Mesenchymal stem cell (in vitro differentiated cells and primary cell): ENCODE results near the gene RAD21L1.

Source experiments
- DNase-seq: peaks from one replicate; pipeline ENCODE4 v3.0.0-alpha.2; 2013
- H2AFZ ChIP-seq: one replicate; pipeline ENCODE4 v1.6.1; 2013; ENCODE audit warnings: low read depth, mild to moderate bottlenecking, control low read depth, inconsistent platforms, low read length, moderate library complexity
- H2AK5ac ChIP-seq: 2 replicates; pipeline ENCODE4 v1.6.1; 2013; ENCODE audit warnings: low read length, moderate library complexity, mild to moderate bottlenecking, inconsistent platforms; ENCODE audit not compliant: severe bottlenecking
- H2BK120ac ChIP-seq: one replicate; pipeline ENCODE4 v1.6.1; 2013; ENCODE audit warnings: low read depth, mild to moderate bottlenecking, inconsistent platforms, low read length, moderate library complexity
- H2BK12ac ChIP-seq, 2 experiments: one replicate each; pipeline ENCODE4 v1.6.1; 2013; ENCODE audit warnings: inconsistent platforms in 2 of 2, low read length in 2 of 2, mild to moderate bottlenecking in 2 of 2, moderate library complexity in 2 of 2, control low read depth in 1 of 2
- H2BK15ac ChIP-seq: one replicate; pipeline ENCODE4 v1.6.1; 2013; ENCODE audit warnings: mild to moderate bottlenecking, low read depth, inconsistent platforms; ENCODE audit not compliant: poor library complexity, severe bottlenecking
- H2BK5ac ChIP-seq: 2 replicates; pipeline ENCODE4 v1.6.1; 2013; ENCODE audit warnings: low read depth, mild to moderate bottlenecking, low read length, control low read depth, inconsistent platforms; ENCODE audit not compliant: poor library complexity, severe bottlenecking
- H3K14ac ChIP-seq, 2 experiments: one replicate each; pipeline ENCODE4 v1.6.1; 2013; ENCODE audit warnings: inconsistent platforms in 2 of 2, low read length in 2 of 2, control low read depth in 1 of 2, mild to moderate bottlenecking in 1 of 2, moderate library complexity in 1 of 2
- H3K18ac ChIP-seq, 2 experiments: one replicate each; pipeline ENCODE4 v1.6.1; 2013; ENCODE audit warnings: inconsistent platforms in 2 of 2, low read length in 2 of 2, control low read depth in 1 of 2, low read depth in 1 of 2, mild to moderate bottlenecking in 1 of 2
- H3K23ac ChIP-seq, 2 experiments: one replicate each; pipeline ENCODE4 v1.6.1; 2013; ENCODE audit warnings: inconsistent platforms in 2 of 2, low read length in 2 of 2, mild to moderate bottlenecking in 2 of 2, moderate library complexity in 2 of 2, control low read depth in 1 of 2
- H3K27ac ChIP-seq: 2 replicates; pipeline ENCODE4 v1.5.1; 2013; ENCODE audit warnings: mild to moderate bottlenecking, moderate library complexity, low read length, control low read depth, inconsistent platforms; ENCODE audit not compliant: poor library complexity, severe bottlenecking
- H3K27me3 ChIP-seq, 2 experiments: 2 replicates each; pipeline versions ENCODE4 v1.6.1 to v1.7.0; 2013; ENCODE audit warnings: low read length in 2 of 2, mild to moderate bottlenecking in 2 of 2, moderate library complexity in 2 of 2, control low read depth in 1 of 2, inconsistent platforms in 1 of 2; ENCODE audit not compliant: control insufficient read depth in 1 of 2, insufficient read depth in 1 of 2
- H3K36me3 ChIP-seq, 2 experiments: 2 replicates each; pipeline versions ENCODE4 v1.6.1 to v1.7.0; 2013; ENCODE audit warnings: low read length in 2 of 2, control low read depth in 1 of 2, inconsistent platforms in 1 of 2, low read depth in 1 of 2, mild to moderate bottlenecking in 1 of 2; ENCODE audit not compliant: insufficient read depth in 2 of 2, control insufficient read depth in 1 of 2
- H3K4ac ChIP-seq, 2 experiments: one replicate each; pipeline ENCODE4 v1.6.1; 2013; ENCODE audit warnings: inconsistent platforms in 2 of 2, low read length in 2 of 2, mild to moderate bottlenecking in 2 of 2, moderate library complexity in 2 of 2, control low read depth in 1 of 2, low read depth in 1 of 2
- H3K4me1 ChIP-seq: 2 replicates; pipeline ENCODE4 v1.6.1; 2013; ENCODE audit warnings: low read depth, low read length, control low read depth; ENCODE audit not compliant: control insufficient read depth, insufficient read depth
- H3K4me2 ChIP-seq: 2 replicates; pipeline ENCODE4 v1.6.1; 2013; ENCODE audit warnings: low read length, mild to moderate bottlenecking, inconsistent platforms; ENCODE audit not compliant: poor library complexity, severe bottlenecking
- H3K4me3 ChIP-seq, 2 experiments: 2 replicates each; pipeline versions ENCODE4 v1.5.1 to v1.7.0; 2013; ENCODE audit warnings: low read length in 2 of 2, mild to moderate bottlenecking in 2 of 2, control low read depth in 1 of 2, low read depth in 1 of 2; ENCODE audit not compliant: insufficient read depth in 1 of 2
- H3K79me1 ChIP-seq: replicated peaks from 2 replicates; pipeline ENCODE4 v1.6.1; 2013; ENCODE audit warnings: mild to moderate bottlenecking, control low read depth, low read length, inconsistent platforms; ENCODE audit not compliant: poor library complexity, severe bottlenecking
- H3K9ac ChIP-seq: 2 replicates; pipeline ENCODE4 v1.7.0; 2013; ENCODE audit warnings: mild to moderate bottlenecking, low read length, moderate library complexity
- H3K9me3 ChIP-seq: 2 replicates; pipeline ENCODE4 v1.7.0; 2013; ENCODE audit warnings: mild to moderate bottlenecking, low read length; ENCODE audit not compliant: control insufficient read depth
- H4K8ac ChIP-seq: one replicate; pipeline ENCODE4 v1.6.1; 2013; ENCODE audit warnings: inconsistent platforms, mild to moderate bottlenecking, low read length, moderate library complexity
- H4K91ac ChIP-seq: one replicate; pipeline ENCODE4 v1.6.1; 2013; ENCODE audit warnings: mild to moderate bottlenecking, low read length, inconsistent platforms
- WGBS: methylation state at CpG from one replicate; pipeline ENCODE4 v1.1.7; 2013; ENCODE audit warnings: mixed read lengths; 5-methylcytosine and 5-hydroxymethylcytosine counted together

Gene RAD21L1

GRCh38 chr20:1206366-1207148, 19.3 kb upstream of the RAD21L1 start:
- Histone ChIP-seq H2BK120ac (no peak overlapping the region), H3K9ac (no peak overlapping the region), H3K9me3 (no peaks in the 10 kb centered on the region), H2AK5ac (no peak overlapping the region), H3K4me2 (no peak overlapping the region), H3K14ac (peak overlapping the region in 1 of 2 experiments; percentile 62), H3K79me1 (no peaks in the 10 kb centered on the region), H3K27me3 (peaks cover 49 to 59% of the 10 kb centered on the region in 2 experiments), H4K91ac (no peak overlapping the region), H2BK15ac (no peak overlapping the region), H2BK5ac (no peak overlapping the region), H4K8ac (no peak overlapping the region), H3K27ac (no peak overlapping the region), H3K18ac (no peak overlapping the region), H3K36me3 (no peaks in the 10 kb centered on the region), H2BK12ac (peak overlapping the region in 1 of 2 experiments; percentile 30), H3K4me1 (no peaks in the 10 kb centered on the region), H3K23ac (no peak overlapping the region), H3K4me3 (peak overlapping the region in 1 of 2 experiments; percentile 59), H3K4ac (no peak overlapping the region), H2AFZ (no peak overlapping the region)
- peak; percentile 43 for DNase-seq
- 92% methylated on average over 16 of the region's 19 CpGs for WGBS

DNA sequence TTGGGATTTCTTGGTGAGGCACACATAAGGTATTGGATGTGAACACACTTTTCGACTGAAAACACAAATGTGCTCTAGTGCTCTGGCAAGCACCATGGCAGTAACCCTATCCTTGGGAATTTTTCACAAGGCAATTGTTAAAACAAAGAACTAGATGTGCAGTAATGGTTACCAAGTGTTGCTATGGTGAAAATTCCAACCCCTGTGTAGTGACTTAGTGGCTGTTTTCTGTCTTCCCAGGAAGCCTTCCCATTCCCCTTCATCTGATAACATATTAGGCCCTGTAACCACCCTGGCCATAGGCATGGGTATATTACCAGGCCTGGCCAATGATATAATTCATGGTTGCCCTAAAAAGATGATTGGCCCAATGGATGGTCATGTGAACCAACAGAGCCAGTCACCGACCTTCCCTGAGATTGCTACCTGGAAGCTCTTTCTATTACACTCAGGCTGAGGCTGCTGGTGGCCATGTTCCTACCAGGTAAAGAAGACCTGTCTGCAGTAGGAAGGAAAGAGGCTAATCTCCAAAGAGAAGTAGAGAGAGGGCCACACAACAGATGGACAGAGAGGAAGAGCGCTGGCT, 18.5 kb upstream of the RAD21L1 start:
- Histone ChIP-seq H3K27ac (no peak overlapping the region), H2BK12ac (no peak overlapping the region), H3K14ac (no peak overlapping the region), H3K4me2 (no peak overlapping the region), H4K8ac (no peak overlapping the region), H2BK5ac (no peak overlapping the region), H3K18ac (no peak overlapping the region), H2BK120ac (no peak overlapping the region), H3K4me1 (no peaks in the 10 kb centered on the region), H3K4me3 (no peak overlapping the region), H3K9me3 (no peaks in the 10 kb centered on the region), H3K79me1 (no peaks in the 10 kb centered on the region), H2AFZ (no peak overlapping the region), H2AK5ac (no peak overlapping the region), H3K27me3 (peaks cover 49 to 53% of the 10 kb centered on the region in 2 experiments), H3K9ac (no peak overlapping the region), H3K4ac (no peak overlapping the region), H3K36me3 (no peaks in the 10 kb centered on the region), H3K23ac (no peak overlapping the region), H2BK15ac (no peak overlapping the region), H4K91ac (no peak overlapping the region)
- no peak for DNase-seq
- WGBS, result 94% methylated on average over 2 of the region's 3 CpGs

DNA sequence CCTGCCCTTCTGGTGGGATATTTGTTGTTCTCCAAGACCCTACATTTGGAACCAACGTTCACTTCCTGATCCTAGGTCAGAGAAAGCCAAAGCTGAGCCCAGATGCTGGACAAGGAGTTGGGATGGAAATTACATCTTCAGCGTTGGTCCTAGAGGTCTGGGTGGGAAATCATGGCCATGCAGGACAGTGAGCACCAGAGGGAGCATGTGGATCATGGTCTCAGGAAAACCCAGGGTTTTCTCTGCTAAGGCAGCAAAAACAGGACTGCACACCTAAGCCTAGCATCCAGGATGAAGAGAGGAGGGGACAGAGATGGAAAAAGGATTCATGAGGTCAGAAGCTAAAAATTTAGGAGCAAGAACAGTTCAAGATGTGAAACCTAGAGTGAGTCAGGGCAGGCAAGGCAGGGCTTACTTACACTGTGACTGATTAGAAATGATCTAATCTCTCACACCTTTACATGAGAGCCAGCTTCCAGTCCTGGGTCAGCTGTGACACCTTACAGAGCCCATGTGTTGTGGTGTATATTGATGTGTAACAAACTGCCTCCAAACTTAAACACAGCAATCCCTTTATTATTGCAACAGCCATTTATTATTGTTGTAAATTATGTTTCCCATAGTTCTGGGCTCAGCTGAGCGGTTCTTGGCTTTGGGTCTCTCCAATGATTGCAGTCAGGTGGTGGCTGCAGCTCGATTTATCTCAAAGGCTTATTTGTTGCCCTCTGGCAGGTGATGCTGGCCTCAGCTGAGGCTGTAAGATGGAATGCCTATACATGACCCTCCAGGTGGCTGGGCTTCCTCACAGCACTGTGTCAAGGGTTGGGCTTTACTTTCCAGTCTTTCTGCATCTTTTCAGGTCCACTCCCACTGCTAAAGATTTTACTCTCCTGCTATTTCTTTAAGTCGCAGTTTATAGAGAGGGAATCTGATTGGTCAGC, 16.1 kb upstream of the RAD21L1 start:
- H3K18ac ChIP-seq, result no peak overlapping the region
- no peak overlapping the region for H2AK5ac ChIP-seq

DNA sequence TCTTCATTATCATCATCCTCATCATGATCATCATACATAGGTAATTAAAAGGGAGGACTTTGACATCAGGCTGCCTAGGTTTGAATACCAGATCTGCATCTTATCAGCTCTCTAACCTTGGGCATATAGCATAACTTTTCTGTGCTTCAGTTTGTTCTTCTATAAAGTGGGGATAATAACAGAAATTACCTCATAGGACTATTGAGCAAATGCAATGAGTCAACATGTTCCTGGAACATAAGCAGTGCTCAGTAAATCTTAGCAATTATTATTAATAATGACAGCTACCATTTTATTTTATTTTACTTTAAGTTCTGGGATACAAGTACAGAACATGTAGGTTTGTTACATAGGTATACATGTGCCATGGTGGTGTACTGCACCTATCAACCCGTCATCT, 15.3 kb upstream of the RAD21L1 start:
- peaks cover 32 to 50% of the 10 kb centered on the region in 2 experiments for H3K27me3 ChIP-seq
- no peak overlapping the region for H4K8ac ChIP-seq
- no peak overlapping the region for H2AK5ac ChIP-seq
- H2BK15ac ChIP-seq, result no peak overlapping the region
- H3K4me3 ChIP-seq, result no peak overlapping the region
- H3K23ac ChIP-seq, result no peak overlapping the region
- no peak overlapping the region for H3K18ac ChIP-seq
- H3K14ac ChIP-seq, result no peak overlapping the region
- no peak overlapping the region for H2BK12ac ChIP-seq
- no peak overlapping the region for H2BK5ac ChIP-seq
- 100% methylated on average over 1 of the region's 1 CpG for WGBS
- H3K79me1 ChIP-seq, result no peaks in the 10 kb centered on the region
- H3K9me3 ChIP-seq, result no peaks in the 10 kb centered on the region
- H2BK120ac ChIP-seq, result no peak overlapping the region
- H3K27ac ChIP-seq, result no peak overlapping the region
- no peaks in the 10 kb centered on the region for H3K4me1 ChIP-seq
- DNase-seq, result no peak
- H3K36me3 ChIP-seq, result no peaks in the 10 kb centered on the region
- no peak overlapping the region for H3K9ac ChIP-seq
- H4K91ac ChIP-seq, result no peak overlapping the region
- H3K4me2 ChIP-seq, result no peak overlapping the region
- H2AFZ ChIP-seq, result no peak overlapping the region
- H3K4ac ChIP-seq, result no peak overlapping the region

More for the DNA sequence above, 16.1 kb upstream of the RAD21L1 start:
- H3K9me3 ChIP-seq, result no peaks in the 10 kb centered on the region
- H3K4me3 ChIP-seq, result no peak overlapping the region
- H2BK5ac ChIP-seq, result no peak overlapping the region
- no peak overlapping the region for H4K91ac ChIP-seq
- no peak overlapping the region for H3K4ac ChIP-seq
- peak; percentile 40 for DNase-seq
- H3K79me1 ChIP-seq, result no peaks in the 10 kb centered on the region
- H3K36me3 ChIP-seq, result no peaks in the 10 kb centered on the region
- H3K27me3 ChIP-seq, result peaks cover 34 to 43% of the 10 kb centered on the region in 2 experiments
- no peak overlapping the region for H3K14ac ChIP-seq
- H3K4me1 ChIP-seq, result no peaks in the 10 kb centered on the region
- 50% methylated on average over 4 of the region's 5 CpGs for WGBS
- H2BK12ac ChIP-seq, result no peak overlapping the region
- no peak overlapping the region for H2BK15ac ChIP-seq
- no peak overlapping the region for H2AFZ ChIP-seq
- no peak overlapping the region for H3K4me2 ChIP-seq
- H4K8ac ChIP-seq, result no peak overlapping the region
- H2BK120ac ChIP-seq, result no peak overlapping the region
- no peak overlapping the region for H3K23ac ChIP-seq
- H3K27ac ChIP-seq, result no peak overlapping the region
- H3K9ac ChIP-seq, result no peak overlapping the region
